Ascending aorta (tissue), 2 donors: ENCODE results near the gene IMMP1L. TPM values are rescaled to one million over a fixed set of nuclear protein-coding genes. Genes with fewer than 3 reads are reported as not detected.

Experiments
- DNase-seq, 2 donors: peaks; one replicate each; pipeline ENCODE4 v3.0.0-alpha.2; 2019; ENCODE audit warnings: low spot score in 2 of 2
- H3K27ac ChIP-seq, 2 donors: fragments of 200-600 bp; sonication (generic); one replicate each; pipeline ENCODE4 v1.5.1; 2016 to 2017; ENCODE audit warnings: mild to moderate bottlenecking in 1 of 2
- H3K27me3 ChIP-seq: fragments of 200-600 bp; sonication (generic); one replicate; pipeline ENCODE4 v1.5.1; 2017
- H3K36me3 ChIP-seq, 2 donors: fragments of 200-600 bp; sonication (generic); one replicate each; pipeline ENCODE4 v1.5.1; 2016
- H3K4me1 ChIP-seq, 2 donors: fragments of 200-600 bp; sonication (generic); one replicate each; pipeline ENCODE4 v1.5.1; 2016 to 2017; ENCODE audit warnings: mild to moderate bottlenecking in 1 of 2
- H3K4me3 ChIP-seq, 2 donors: fragments of 200-600 bp; sonication (generic); one replicate each; pipeline ENCODE4 v1.5.1; 2016 to 2017; ENCODE audit warnings: mild to moderate bottlenecking in 1 of 2
- H3K9me3 ChIP-seq, 2 donors: fragments of 200-600 bp; sonication (generic); one replicate each; pipeline ENCODE4 v1.5.1; 2016
- intact Hi-C: fragments of 100-400 bp; cut with DNase I; formaldehyde crosslinking; loops from one replicate; pipeline ENCODE4 v1.15.1; 2023
- total RNA-seq: library from RNA; depleted of rRNA; stranded (reverse); fragments of >200 nt; gene quantifications from one replicate; pipeline ENCODE4 v1.1.0, GENCODE V29; 2016
- TF ChIP-seq, protein P1 (sequence below), 3 experiments: fragments of 200-600 bp in 2 of 3; fragments of 450-650 bp in 1 of 3; sonication (generic) in 2 of 3; IDR thresholded peaks; one replicate each; pipeline ENCODE4 v1.5.1; 2016 to 2019; ENCODE audit warnings: antibody characterized with exemption in 3 of 3, mild to moderate bottlenecking in 1 of 3, moderate library complexity in 1 of 3

IMMP1L gene
- total RNA-seq, 1 donor from 2014 or later: not detected

DNA sequence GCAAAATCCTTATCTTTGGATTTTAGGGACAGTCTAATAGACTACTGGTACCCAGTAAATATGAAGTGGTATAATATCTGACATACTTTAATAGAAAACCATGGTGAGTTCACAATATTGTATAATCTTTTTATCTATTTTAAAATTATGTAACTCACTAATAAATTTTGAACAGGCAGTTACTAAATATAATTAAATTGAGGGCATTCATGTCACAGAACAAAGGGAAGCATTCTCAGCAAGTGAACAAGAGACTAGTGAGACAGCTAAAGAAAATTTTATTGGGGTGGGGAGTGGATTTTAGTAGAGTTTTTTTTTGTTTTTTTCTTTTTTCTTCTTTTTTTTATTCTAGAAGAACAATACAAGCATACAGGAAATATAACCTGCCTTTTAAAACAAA lies 84.8 kb downstream of the IMMP1L start:
- Histone ChIP-seq H3K36me3 (peaks cover 0 to 2% of the 10 kb centered on the region in 2 donors), H3K4me3 (no peak overlapping the region), H3K27me3 (no peaks in the 10 kb centered on the region), H3K9me3 (no peaks in the 10 kb centered on the region), H3K4me1 (no peaks in the 10 kb centered on the region), H3K27ac (no peak overlapping the region)
- intact Hi-C loops: no loop called here
- DNase-seq: no peak
- TF ChIP-seq, protein P1, sequence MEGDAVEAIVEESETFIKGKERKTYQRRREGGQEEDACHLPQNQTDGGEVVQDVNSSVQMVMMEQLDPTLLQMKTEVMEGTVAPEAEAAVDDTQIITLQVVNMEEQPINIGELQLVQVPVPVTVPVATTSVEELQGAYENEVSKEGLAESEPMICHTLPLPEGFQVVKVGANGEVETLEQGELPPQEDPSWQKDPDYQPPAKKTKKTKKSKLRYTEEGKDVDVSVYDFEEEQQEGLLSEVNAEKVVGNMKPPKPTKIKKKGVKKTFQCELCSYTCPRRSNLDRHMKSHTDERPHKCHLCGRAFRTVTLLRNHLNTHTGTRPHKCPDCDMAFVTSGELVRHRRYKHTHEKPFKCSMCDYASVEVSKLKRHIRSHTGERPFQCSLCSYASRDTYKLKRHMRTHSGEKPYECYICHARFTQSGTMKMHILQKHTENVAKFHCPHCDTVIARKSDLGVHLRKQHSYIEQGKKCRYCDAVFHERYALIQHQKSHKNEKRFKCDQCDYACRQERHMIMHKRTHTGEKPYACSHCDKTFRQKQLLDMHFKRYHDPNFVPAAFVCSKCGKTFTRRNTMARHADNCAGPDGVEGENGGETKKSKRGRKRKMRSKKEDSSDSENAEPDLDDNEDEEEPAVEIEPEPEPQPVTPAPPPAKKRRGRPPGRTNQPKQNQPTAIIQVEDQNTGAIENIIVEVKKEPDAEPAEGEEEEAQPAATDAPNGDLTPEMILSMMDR (IDR thresholded peaks at IDR 0.05): no peak

DNA sequence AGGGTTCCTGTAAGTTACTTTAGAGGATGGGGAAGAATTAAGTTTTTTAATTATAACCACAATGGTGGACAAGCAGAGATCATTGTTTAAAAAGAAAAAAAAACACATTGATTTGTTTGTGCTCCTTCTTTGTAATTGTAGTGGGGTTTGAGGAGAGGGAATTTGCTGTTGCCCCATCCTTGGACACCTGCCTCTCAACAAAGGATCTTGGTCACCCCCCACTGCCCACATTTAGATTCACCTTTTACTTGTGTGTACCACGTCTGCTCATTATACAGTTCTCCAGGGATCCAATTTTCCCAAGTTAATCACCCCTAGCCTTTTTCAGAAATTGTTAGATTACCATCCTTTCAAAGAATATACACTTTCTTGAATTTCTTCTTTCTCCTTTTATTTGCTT lies 86.7 kb downstream of the IMMP1L start:
- Histone ChIP-seq H3K27ac (no peak overlapping the region), H3K4me3 (no peak overlapping the region), H3K9me3 (no peaks in the 10 kb centered on the region), H3K4me1 (no peaks in the 10 kb centered on the region), H3K27me3 (no peaks in the 10 kb centered on the region), H3K36me3 (no peaks in the 10 kb centered on the region)
- TF ChIP-seq, protein P1 (IDR thresholded peaks at IDR 0.05): no peak
- intact Hi-C loops: no loop called here
- no peak for DNase-seq

DNA sequence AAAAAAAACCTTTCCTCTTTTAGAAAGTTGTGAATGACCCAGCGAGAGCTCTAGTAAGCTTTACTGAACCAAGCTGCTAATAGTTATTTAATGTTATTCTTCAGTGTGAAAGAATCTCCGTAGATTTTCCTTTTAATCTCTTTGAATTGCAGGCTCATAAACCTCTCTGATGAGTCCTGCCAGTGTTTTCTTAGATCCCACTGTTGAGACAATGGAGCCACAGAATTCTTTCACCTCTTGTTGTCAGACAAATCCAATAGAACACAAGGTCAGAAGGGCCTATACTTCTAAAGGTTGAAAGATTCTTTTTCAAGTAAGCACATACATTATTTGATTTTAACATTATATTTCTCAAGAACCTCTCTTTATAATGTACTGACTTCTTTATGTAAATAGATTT lies 87.6 kb downstream of the IMMP1L start:
- H3K27ac ChIP-seq: no peak overlapping the region
- DNase-seq: no peak
- H3K36me3 ChIP-seq: no peaks in the 10 kb centered on the region
- no peaks in the 10 kb centered on the region for H3K27me3 ChIP-seq
- TF ChIP-seq, protein P1 (IDR thresholded peaks at IDR 0.05): no peak
- intact Hi-C loops: no loop called here
- no peaks in the 10 kb centered on the region for H3K9me3 ChIP-seq
- H3K4me3 ChIP-seq: no peak overlapping the region
- no peaks in the 10 kb centered on the region for H3K4me1 ChIP-seq

DNA sequence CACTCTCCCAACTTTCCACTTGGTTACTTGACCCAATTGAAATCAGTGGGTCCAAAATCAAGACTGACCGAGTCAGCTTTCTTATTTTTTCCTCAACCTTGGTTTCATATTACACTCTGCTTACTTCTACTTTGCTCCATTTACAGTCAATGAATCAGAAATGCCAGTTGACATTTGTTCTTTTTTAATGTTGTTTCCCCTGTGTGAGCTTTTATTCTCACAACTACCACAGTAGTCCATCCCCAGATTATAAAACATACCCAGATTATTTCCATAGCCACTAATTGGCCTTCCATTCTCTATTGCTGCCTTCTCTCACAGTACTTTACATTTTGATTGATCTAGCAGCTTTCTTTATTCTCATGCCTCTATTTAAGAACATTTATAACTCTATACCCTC lies 89.8 kb downstream of the IMMP1L start:
- intact Hi-C loops: no loop called here
- Histone ChIP-seq H3K36me3 (no peaks in the 10 kb centered on the region), H3K4me1 (no peaks in the 10 kb centered on the region), H3K27ac (no peak overlapping the region), H3K4me3 (no peak overlapping the region), H3K27me3 (no peaks in the 10 kb centered on the region), H3K9me3 (no peaks in the 10 kb centered on the region)
- DNase-seq: no peak
- TF ChIP-seq, protein P1 (IDR thresholded peaks at IDR 0.05): no peak

DNA sequence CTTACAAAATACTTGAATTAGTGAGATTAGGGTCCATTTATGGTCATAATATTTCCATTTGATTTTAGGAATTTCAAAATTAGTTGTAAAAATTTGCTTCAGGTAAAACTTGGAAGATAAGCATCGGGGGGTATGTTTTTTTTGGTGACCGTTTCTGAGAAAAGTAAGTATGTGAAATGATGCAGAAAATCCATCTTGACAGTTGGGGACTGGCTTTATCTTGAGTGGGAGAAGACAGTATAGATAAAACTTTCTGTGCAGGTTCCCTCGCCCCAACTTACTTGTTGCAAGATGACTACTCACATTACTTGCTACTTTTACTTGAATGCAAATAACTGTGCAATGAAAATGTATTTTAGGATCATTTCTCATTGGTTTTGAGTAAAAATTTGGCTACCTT lies 90.3 kb downstream of the IMMP1L start:
- intact Hi-C loops: no loop called here
- no peak for DNase-seq
- Histone ChIP-seq H3K4me1 (no peaks in the 10 kb centered on the region), H3K9me3 (no peaks in the 10 kb centered on the region), H3K36me3 (no peaks in the 10 kb centered on the region), H3K27ac (no peak overlapping the region), H3K27me3 (no peaks in the 10 kb centered on the region), H3K4me3 (no peak overlapping the region)
- TF ChIP-seq, protein P1 (IDR thresholded peaks at IDR 0.05): no peak

DNA sequence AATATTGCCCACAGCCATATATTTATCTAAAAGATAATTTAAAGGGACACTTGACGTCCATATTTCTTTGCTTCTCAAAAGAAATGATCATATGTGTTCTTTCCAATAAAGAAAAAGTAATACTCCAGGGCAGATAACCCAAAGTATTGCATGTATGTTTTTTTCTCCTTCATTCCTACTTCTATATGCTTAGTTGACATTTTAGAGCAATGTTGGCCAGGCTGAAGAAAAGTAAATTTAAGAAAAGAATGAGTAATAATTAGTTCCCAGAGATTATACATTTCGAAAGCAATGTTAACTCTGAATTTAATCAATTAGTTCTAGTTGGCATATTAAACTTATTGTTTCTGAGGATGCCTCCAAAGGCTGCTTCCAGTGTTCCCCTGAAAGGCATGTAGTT lies 91.6 kb downstream of the IMMP1L start:
- no peak overlapping the region for H3K4me3 ChIP-seq
- H3K27ac ChIP-seq: no peak overlapping the region
- H3K4me1 ChIP-seq: no peaks in the 10 kb centered on the region
- DNase-seq: no peak
- intact Hi-C loops: no loop called here
- H3K36me3 ChIP-seq: no peaks in the 10 kb centered on the region
- no peaks in the 10 kb centered on the region for H3K27me3 ChIP-seq
- TF ChIP-seq, protein P1 (IDR thresholded peaks at IDR 0.05): no peak
- H3K9me3 ChIP-seq: no peaks in the 10 kb centered on the region
